GM12878 (cell line): Measurements from ENCODE around the gene PRCC. TPM values are rescaled to one million over a fixed set of nuclear protein-coding genes. Genes with fewer than 3 reads are reported as not detected.

ENCODE experiments used
- FOXM1 ChIP-seq: IDR thresholded peaks from 2 replicates; pipeline ENCODE4 v1.6.1; 2012; ENCODE audit warnings: low read depth, mild to moderate bottlenecking, inconsistent platforms, low read length, moderate library complexity
- IKZF1 ChIP-seq: fragments of 450-650 bp; conservative IDR thresholded peaks from 2 replicates; pipeline ENCODE4 v1.6.1; 2017; ENCODE audit warnings: antibody characterized with exemption, mild to moderate bottlenecking
- IRF4 ChIP-seq: IDR thresholded peaks from 2 replicates; pipeline ENCODE4 v1.6.1; 2011; ENCODE audit warnings: low read depth, low read length
- MEF2B ChIP-seq: fragments of 450-650 bp; IDR thresholded peaks from 2 replicates; pipeline ENCODE4 v1.6.1; 2018; ENCODE audit warnings: mild to moderate bottlenecking, moderate library complexity; ENCODE audit not compliant: partially characterized antibody, poor library complexity, severe bottlenecking
- MXI1 ChIP-seq: fragments of 150-350 bp; IDR thresholded peaks from 2 replicates; pipeline ENCODE4 v1.6.1; 2011; ENCODE audit warnings: low read depth, mild to moderate bottlenecking, inconsistent platforms, low read length, improper control_type of control experiment
- NRF1 ChIP-seq: conservative IDR thresholded peaks from 2 replicates; pipeline ENCODE4 v1.6.1; 2011; ENCODE audit warnings: mild to moderate bottlenecking, low read depth, low read length, improper control_type of control experiment
- POLR2A ChIP-seq: IDR thresholded peaks from 2 replicates; pipeline ENCODE4 v1.6.1; 2011; ENCODE audit warnings: low read depth, mild to moderate bottlenecking, low read length
- RCOR1 ChIP-seq: conservative IDR thresholded peaks from 2 replicates; pipeline ENCODE4 v1.6.1; 2012; ENCODE audit warnings: low read depth, low read length, improper control_type of control experiment
- SMAD1 ChIP-seq: fragments of 450-650 bp; IDR thresholded peaks from 2 replicates; pipeline ENCODE4 v1.6.1; 2018; ENCODE audit warnings: mild to moderate bottlenecking, low read depth; ENCODE audit not compliant: partially characterized antibody
- SMARCA5 ChIP-seq: fragments of 450-650 bp; IDR thresholded peaks from 2 replicates; pipeline ENCODE4 v1.6.1; 2017; ENCODE audit warnings: mild to moderate bottlenecking
- SPI1 ChIP-seq: IDR thresholded peaks from 2 replicates; pipeline ENCODE4 v1.6.1; 2011; ENCODE audit warnings: low read depth, mild to moderate bottlenecking, low read length, moderate library complexity, borderline replicate concordance; ENCODE audit not compliant: insufficient read depth
- TAF1 ChIP-seq: IDR thresholded peaks from 2 replicates; pipeline ENCODE4 v1.6.1; 2011; ENCODE audit warnings: mild to moderate bottlenecking, low read depth, low read length, borderline replicate concordance
- ZNF207 ChIP-seq: fragments of 450-650 bp; IDR thresholded peaks from 2 replicates; pipeline ENCODE4 v1.6.1; 2014; ENCODE audit warnings: antibody characterized with exemption, mild to moderate bottlenecking, borderline replicate concordance
- ZNF217 ChIP-seq: fragments of 450-650 bp; IDR thresholded peaks from 2 replicates; pipeline ENCODE4 v1.6.1; 2017; ENCODE audit warnings: antibody characterized with exemption, mild to moderate bottlenecking
- ZNF274 ChIP-seq: IDR thresholded peaks from one replicate; pipeline ENCODE4 v1.8.0; 2011; ENCODE audit not compliant: insufficient read length, insufficient read depth
- ZSCAN29 ChIP-seq: fragments of 450-650 bp; IDR thresholded peaks from 2 replicates; pipeline ENCODE4 v1.6.1; 2017; ENCODE audit warnings: mild to moderate bottlenecking, moderate library complexity
- polyA plus RNA-seq, 11 experiments: library from polyadenylated mRNA; depleted of rRNA in 4 of 11; unstranded in 6 of 11; stranded (reverse) in 5 of 11; fragments of >200 nt; fragmentation: Nextera tagmentation in 4 of 11; fragmentation: Illumina TruSeq in 1 of 11; extraction: Ambion mirVana in 4 of 11; extraction: Trizol in 1 of 11; gene quantifications; 1 replicate in 1 of 11; 2 replicates in 10 of 11; pipeline versions ENCODE4 v1.2.1 to v1.2.3, GENCODE V29; 2011 to 2016; ENCODE audit warnings: inconsistent platforms in 2 of 11, missing spikeins in 2 of 11, low read depth in 1 of 11
- total RNA-seq, 4 experiments: library from RNA; depleted of rRNA in 3 of 4; stranded (reverse); fragments of >200 nt in 3 of 4; fragmentation: Illumina TruSeq in 1 of 4; extraction: Trizol in 1 of 4; gene quantifications; 2 replicates each; pipeline versions ENCODE4 v1.2.1 to v1.2.3, GENCODE V29; 2013 to 2021
- TF ChIP-seq, protein P1 (sequence below): fragments of 450-650 bp; IDR thresholded peaks from 2 replicates; pipeline ENCODE4 v1.6.1; 2017; ENCODE audit warnings: antibody characterized with exemption, mild to moderate bottlenecking, moderate library complexity
- TF ChIP-seq, protein P2 (sequence below), 3 experiments: IDR thresholded peaks in 2 of 3; conservative IDR thresholded peaks in 1 of 3; 2 replicates each; pipeline ENCODE4 v1.5.1; 2011; ENCODE audit warnings: low read depth in 3 of 3, low read length in 3 of 3, mild to moderate bottlenecking in 3 of 3, control low read depth in 2 of 3, moderate library complexity in 2 of 3, inconsistent platforms in 1 of 3, mixed read lengths in 1 of 3; ENCODE audit not compliant: control insufficient read depth in 2 of 3, insufficient read depth in 1 of 3; ENCODE audit errors: extremely low read depth in 1 of 3
- TF ChIP-seq, protein P3 (sequence below): fragments of 450-650 bp; IDR thresholded peaks from 2 replicates; pipeline ENCODE4 v1.6.1; 2018; ENCODE audit warnings: borderline replicate concordance, mild to moderate bottlenecking; ENCODE audit not compliant: partially characterized antibody
- TF ChIP-seq, protein P4 (sequence below): fragments of 450-650 bp; conservative IDR thresholded peaks from 2 replicates; pipeline ENCODE4 v1.6.1; 2017; ENCODE audit warnings: mild to moderate bottlenecking, moderate library complexity
- TF ChIP-seq, protein P5 (sequence below): IDR thresholded peaks from 2 replicates; pipeline ENCODE4 v1.6.1; 2012; ENCODE audit warnings: low read depth, low read length, improper control_type of control experiment

PRCC gene
- total and polyA plus RNA-seq, 10 of the 15 experiments (the other 5 are each of a cell fraction or from before 2014, with no cell fraction given), result 23.8 to 132 (median 63.1) TPM

DNA sequence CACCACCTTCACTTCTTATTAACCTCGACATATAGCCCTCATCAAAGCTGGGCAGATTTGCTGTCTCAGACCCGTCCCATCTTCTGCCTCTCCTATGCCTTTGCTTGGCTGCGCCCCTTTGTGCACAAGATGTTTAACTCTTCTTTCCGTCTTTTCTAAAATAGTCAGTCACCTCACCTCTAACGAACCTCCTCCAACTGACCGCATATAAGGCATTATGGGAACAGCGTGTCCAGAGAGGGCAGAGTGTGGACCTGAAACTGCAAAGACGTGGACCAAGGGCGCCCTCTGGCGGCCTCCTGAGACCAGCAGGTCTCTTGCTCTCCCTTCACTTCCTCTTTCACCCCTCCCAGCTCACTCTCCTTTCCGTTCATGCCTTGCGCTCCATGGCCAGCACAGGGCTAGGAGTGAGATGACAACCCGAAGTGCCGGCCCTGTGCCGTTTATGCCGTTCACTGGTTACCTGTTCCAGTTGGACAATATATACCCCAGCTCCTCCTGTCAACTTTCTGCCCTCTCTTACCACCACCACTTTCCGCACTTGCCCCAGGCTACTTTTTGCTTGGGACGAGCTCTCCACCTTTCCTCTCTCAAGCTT is 41.6 kb upstream of the PRCC start (continued):
- TF ChIP-seq SPI1 (peak; percentile 99), ZNF274 (no peak), MEF2B (no peak), SMARCA5 (peak; percentile 92), ZNF207 (peak; percentile 27; the same call in 1 of the 2 replicates), IRF4 (peak; percentile 70), SMAD1 (no peak), MXI1 (peak; percentile 61; the same call in 1 of the 2 replicates), TAF1 (no peak), ZSCAN29 (no peak), POLR2A (no peak; the same call in 1 of the 2 replicates), ZNF217 (no peak), RCOR1 (no peak), IKZF1 (peak; percentile 58; the same call in 1 of the 2 replicates), FOXM1 (no peak), NRF1 (no peak)
- TF ChIP-seq, protein P1, sequence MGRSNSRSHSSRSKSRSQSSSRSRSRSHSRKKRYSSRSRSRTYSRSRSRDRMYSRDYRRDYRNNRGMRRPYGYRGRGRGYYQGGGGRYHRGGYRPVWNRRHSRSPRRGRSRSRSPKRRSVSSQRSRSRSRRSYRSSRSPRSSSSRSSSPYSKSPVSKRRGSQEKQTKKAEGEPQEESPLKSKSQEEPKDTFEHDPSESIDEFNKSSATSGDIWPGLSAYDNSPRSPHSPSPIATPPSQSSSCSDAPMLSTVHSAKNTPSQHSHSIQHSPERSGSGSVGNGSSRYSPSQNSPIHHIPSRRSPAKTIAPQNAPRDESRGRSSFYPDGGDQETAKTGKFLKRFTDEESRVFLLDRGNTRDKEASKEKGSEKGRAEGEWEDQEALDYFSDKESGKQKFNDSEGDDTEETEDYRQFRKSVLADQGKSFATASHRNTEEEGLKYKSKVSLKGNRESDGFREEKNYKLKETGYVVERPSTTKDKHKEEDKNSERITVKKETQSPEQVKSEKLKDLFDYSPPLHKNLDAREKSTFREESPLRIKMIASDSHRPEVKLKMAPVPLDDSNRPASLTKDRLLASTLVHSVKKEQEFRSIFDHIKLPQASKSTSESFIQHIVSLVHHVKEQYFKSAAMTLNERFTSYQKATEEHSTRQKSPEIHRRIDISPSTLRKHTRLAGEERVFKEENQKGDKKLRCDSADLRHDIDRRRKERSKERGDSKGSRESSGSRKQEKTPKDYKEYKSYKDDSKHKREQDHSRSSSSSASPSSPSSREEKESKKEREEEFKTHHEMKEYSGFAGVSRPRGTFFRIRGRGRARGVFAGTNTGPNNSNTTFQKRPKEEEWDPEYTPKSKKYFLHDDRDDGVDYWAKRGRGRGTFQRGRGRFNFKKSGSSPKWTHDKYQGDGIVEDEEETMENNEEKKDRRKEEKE, result no peak
- TF ChIP-seq, protein P2, sequence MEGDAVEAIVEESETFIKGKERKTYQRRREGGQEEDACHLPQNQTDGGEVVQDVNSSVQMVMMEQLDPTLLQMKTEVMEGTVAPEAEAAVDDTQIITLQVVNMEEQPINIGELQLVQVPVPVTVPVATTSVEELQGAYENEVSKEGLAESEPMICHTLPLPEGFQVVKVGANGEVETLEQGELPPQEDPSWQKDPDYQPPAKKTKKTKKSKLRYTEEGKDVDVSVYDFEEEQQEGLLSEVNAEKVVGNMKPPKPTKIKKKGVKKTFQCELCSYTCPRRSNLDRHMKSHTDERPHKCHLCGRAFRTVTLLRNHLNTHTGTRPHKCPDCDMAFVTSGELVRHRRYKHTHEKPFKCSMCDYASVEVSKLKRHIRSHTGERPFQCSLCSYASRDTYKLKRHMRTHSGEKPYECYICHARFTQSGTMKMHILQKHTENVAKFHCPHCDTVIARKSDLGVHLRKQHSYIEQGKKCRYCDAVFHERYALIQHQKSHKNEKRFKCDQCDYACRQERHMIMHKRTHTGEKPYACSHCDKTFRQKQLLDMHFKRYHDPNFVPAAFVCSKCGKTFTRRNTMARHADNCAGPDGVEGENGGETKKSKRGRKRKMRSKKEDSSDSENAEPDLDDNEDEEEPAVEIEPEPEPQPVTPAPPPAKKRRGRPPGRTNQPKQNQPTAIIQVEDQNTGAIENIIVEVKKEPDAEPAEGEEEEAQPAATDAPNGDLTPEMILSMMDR (IDR thresholded peaks at IDR 0.05 in 2 of 3, conservative IDR thresholded peaks at IDR 0.05 in 1 of 3; ENCODE audit: control insufficient read depth in 2 of 3, extremely low read depth in 1 of 3, insufficient read depth in 1 of 3, low read depth in 3 of 3, low read length in 3 of 3), result peak; percentile 96 to 98 (median 98); a peak in 5 of 6 replicates
- TF ChIP-seq, protein P3, sequence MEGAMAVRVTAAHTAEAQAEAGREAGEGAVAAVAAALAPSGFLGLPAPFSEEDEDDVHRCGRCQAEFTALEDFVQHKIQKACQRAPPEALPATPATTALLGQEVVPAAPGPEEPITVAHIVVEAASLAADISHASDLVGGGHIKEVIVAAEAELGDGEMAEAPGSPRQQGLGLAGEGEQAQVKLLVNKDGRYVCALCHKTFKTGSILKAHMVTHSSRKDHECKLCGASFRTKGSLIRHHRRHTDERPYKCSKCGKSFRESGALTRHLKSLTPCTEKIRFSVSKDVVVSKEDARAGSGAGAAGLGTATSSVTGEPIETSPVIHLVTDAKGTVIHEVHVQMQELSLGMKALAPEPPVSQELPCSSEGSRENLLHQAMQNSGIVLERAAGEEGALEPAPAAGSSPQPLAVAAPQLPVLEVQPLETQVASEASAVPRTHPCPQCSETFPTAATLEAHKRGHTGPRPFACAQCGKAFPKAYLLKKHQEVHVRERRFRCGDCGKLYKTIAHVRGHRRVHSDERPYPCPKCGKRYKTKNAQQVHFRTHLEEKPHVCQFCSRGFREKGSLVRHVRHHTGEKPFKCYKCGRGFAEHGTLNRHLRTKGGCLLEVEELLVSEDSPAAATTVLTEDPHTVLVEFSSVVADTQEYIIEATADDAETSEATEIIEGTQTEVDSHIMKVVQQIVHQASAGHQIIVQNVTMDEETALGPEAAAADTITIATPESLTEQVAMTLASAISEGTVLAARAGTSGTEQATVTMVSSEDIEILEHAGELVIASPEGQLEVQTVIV, result peak; percentile 25
- TF ChIP-seq, protein P4, sequence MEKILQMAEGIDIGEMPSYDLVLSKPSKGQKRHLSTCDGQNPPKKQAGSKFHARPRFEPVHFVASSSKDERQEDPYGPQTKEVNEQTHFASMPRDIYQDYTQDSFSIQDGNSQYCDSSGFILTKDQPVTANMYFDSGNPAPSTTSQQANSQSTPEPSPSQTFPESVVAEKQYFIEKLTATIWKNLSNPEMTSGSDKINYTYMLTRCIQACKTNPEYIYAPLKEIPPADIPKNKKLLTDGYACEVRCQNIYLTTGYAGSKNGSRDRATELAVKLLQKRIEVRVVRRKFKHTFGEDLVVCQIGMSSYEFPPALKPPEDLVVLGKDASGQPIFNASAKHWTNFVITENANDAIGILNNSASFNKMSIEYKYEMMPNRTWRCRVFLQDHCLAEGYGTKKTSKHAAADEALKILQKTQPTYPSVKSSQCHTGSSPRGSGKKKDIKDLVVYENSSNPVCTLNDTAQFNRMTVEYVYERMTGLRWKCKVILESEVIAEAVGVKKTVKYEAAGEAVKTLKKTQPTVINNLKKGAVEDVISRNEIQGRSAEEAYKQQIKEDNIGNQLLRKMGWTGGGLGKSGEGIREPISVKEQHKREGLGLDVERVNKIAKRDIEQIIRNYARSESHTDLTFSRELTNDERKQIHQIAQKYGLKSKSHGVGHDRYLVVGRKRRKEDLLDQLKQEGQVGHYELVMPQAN, result peak; percentile 51; the same call in 1 of the 2 replicates
- TF ChIP-seq, protein P5, sequence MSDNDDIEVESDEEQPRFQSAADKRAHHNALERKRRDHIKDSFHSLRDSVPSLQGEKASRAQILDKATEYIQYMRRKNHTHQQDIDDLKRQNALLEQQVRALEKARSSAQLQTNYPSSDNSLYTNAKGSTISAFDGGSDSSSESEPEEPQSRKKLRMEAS, result 0 out of 2 replicates have a peak, but pooled peaks have one; percentile 25
